DMS 273 (cell line): Measurements from ENCODE around the gene BTN2A1.

Experiments
- DNase-seq: peaks from one replicate; lab custom pipeline; 2025; ENCODE audit not compliant: unreplicated experiment; lab: John Stamatoyannopoulos, UW

Gene BTN2A1

GRCh38 chr6:26465776-26466175, 8.0 kb downstream of the BTN2A1 start:
- no peak for DNase-seq

- DNase-seq: no peak
These were observed 11.1 kb downstream of the BTN2A1 start for GRCh38 chr6:26468829-26469228.

- peak; percentile 24 for DNase-seq
These were observed 12.9 kb downstream of the BTN2A1 start for GRCh38 chr6:26470643-26471042.

GRCh38 chr6:26471970-26472369, 14.2 kb downstream of the BTN2A1 start:
- no peak for DNase-seq

- DNase-seq: no peak
These were observed 15.0 kb downstream of the BTN2A1 start for GRCh38 chr6:26472549-26473290.

- DNase-seq: no peak
These were observed 15.6 kb downstream of the BTN2A1 start for GRCh38 chr6:26473429-26473757.

GRCh38 chr6:26473758-26474438, 16.1 kb downstream of the BTN2A1 start:
- DNase-seq: peak; percentile 94

- DNase-seq: peak; percentile 66
These were observed 16.7 kb downstream of the BTN2A1 start for GRCh38 chr6:26474439-26474881.

- peak; percentile 27 for DNase-seq
These were observed 18.3 kb downstream of the BTN2A1 start for GRCh38 chr6:26475823-26476729.

- DNase-seq: no peak
These were observed 19.1 kb downstream of the BTN2A1 start for GRCh38 chr6:26476896-26477295.

- DNase-seq: peak; percentile 13
These were observed 19.7 kb downstream of the BTN2A1 start for GRCh38 chr6:26477426-26477825.

GRCh38 chr6:26478100-26478984, 20.6 kb downstream of the BTN2A1 start:
- no peak for DNase-seq

- no peak for DNase-seq
These were observed 21.2 kb downstream of the BTN2A1 start for GRCh38 chr6:26478985-26479278.

GRCh38 chr6:26482338-26482737, 24.6 kb downstream of the BTN2A1 start:
- no peak for DNase-seq

GRCh38 chr6:26483727-26484126, 26.0 kb downstream of the BTN2A1 start:
- DNase-seq: no peak

GRCh38 chr6:26484161-26484560, 26.4 kb downstream of the BTN2A1 start:
- DNase-seq: no peak

GRCh38 chr6:26485112-26485780, 27.5 kb downstream of the BTN2A1 start:
- DNase-seq: no peak

GRCh38 chr6:26486358-26486757, 28.6 kb downstream of the BTN2A1 start:
- DNase-seq: no peak

- DNase-seq: no peak
These were observed 29.7 kb downstream of the BTN2A1 start for GRCh38 chr6:26487466-26487865.
